K562 (cell line): ENCODE data around the gene DAZAP1. TPM values are rescaled to one million over a fixed set of nuclear protein-coding genes. Genes with fewer than 3 reads are reported as not detected.

Source experiments
- BRF1 ChIP-seq: IDR thresholded peaks from 3 replicates; pipeline ENCODE4 v1.6.1; 2011; ENCODE audit warnings: borderline replicate concordance, mild to moderate bottlenecking; ENCODE audit not compliant: insufficient read length; ENCODE audit errors: extremely low read depth
- CHCHD3 ChIP-seq: fragments of 250-450 bp; sonication (Bioruptor Pico); IDR thresholded peaks from 2 replicates; pipeline ENCODE4 v2.1.2; 2022; ENCODE audit warnings: mild to moderate bottlenecking
- DMBX1 ChIP-seq: fragments of 250-450 bp; sonication (Bioruptor Pico); IDR thresholded peaks from 2 replicates; pipeline ENCODE4 v1.8.0; 2022; ENCODE audit warnings: inconsistent platforms, mild to moderate bottlenecking, moderate library complexity, borderline replicate concordance
- E2F3 ChIP-seq: fragments of 250-450 bp; sonication (Bioruptor Pico); IDR thresholded peaks from 2 replicates; pipeline ENCODE4 v1.4.0; 2020; ENCODE audit warnings: mild to moderate bottlenecking
- HINFP ChIP-seq: fragments of 450-650 bp; conservative IDR thresholded peaks from 2 replicates; pipeline ENCODE4 v1.6.1; 2016; ENCODE audit warnings: missing genetic modification characterization, low read depth, mild to moderate bottlenecking, control low read depth, missing compliant biosample characterization
- IFI16 ChIP-seq: fragments of 250-450 bp; sonication (Bioruptor Pico); IDR thresholded peaks from 2 replicates; pipeline ENCODE4 v2.1.2; 2022; ENCODE audit warnings: mild to moderate bottlenecking, inconsistent platforms
- NBN ChIP-seq: fragments of 450-650 bp; IDR thresholded peaks from 2 replicates; pipeline ENCODE4 v1.6.1; 2016; ENCODE audit warnings: low read depth, mild to moderate bottlenecking
- NCOR1 ChIP-seq: fragments of 450-650 bp; IDR thresholded peaks from 2 replicates; pipeline ENCODE4 v1.6.1; 2016; ENCODE audit warnings: mild to moderate bottlenecking, moderate library complexity
- NELFE ChIP-seq: IDR thresholded peaks from 2 replicates; pipeline ENCODE4 v1.6.1; 2011; ENCODE audit warnings: mild to moderate bottlenecking; ENCODE audit not compliant: insufficient read depth, insufficient read length
- PHF8 ChIP-seq: fragments of 200-600 bp; sonication (generic); IDR thresholded peaks from 2 replicates; pipeline ENCODE4 v1.6.1; 2012; ENCODE audit warnings: mixed run types, mild to moderate bottlenecking, inconsistent platforms, low read length, moderate library complexity, borderline replicate concordance
- PPARD ChIP-seq: fragments of 250-450 bp; sonication (Bioruptor Pico); IDR thresholded peaks from 2 replicates; pipeline ENCODE4 v1.8.0; 2022; ENCODE audit warnings: inconsistent platforms, mild to moderate bottlenecking, moderate library complexity
- SRSF1 ChIP-seq: fragments of 200-400 bp; formaldehyde crosslinking; IDR thresholded peaks from 2 replicates; pipeline ENCODE4 v1.6.1; 2017; ENCODE audit warnings: mild to moderate bottlenecking, low read depth, low read length, moderate library complexity
- TEAD4 ChIP-seq, 2 experiments: sonication (generic) in 1 of 2; formaldehyde crosslinking in 1 of 2; IDR thresholded peaks; 2 replicates each; pipeline versions ENCODE4 v1.6.1 to v1.8.0; 2012 to 2022; ENCODE audit warnings: borderline replicate concordance in 1 of 2, inconsistent platforms in 1 of 2, low read length in 1 of 2, mild to moderate bottlenecking in 1 of 2, missing genetic modification reagents in 1 of 2
- TSC22D4 ChIP-seq: fragments of 450-650 bp; IDR thresholded peaks from 2 replicates; pipeline ENCODE4 v1.6.1; 2016; ENCODE audit warnings: missing genetic modification characterization, missing biosample characterization, control low read depth
- YBX1 ChIP-seq: fragments of 450-650 bp; IDR thresholded peaks from 2 replicates; pipeline ENCODE4 v1.7.1; 2016; ENCODE audit warnings: mild to moderate bottlenecking
- ZNF140 ChIP-seq: fragments of 250-450 bp; sonication (Bioruptor Pico); IDR thresholded peaks from 2 replicates; pipeline ENCODE4 v1.8.0; 2021; ENCODE audit warnings: moderate library complexity, mild to moderate bottlenecking, inconsistent platforms
- ZNF165 ChIP-seq: fragments of 250-450 bp; sonication (Bioruptor Pico); IDR thresholded peaks from 2 replicates; pipeline ENCODE4 v1.4.0; 2020; ENCODE audit warnings: borderline replicate concordance
- ZNF384 ChIP-seq: IDR thresholded peaks from 2 replicates; pipeline ENCODE4 v1.6.1; 2012; ENCODE audit warnings: low read depth, low read length, improper control_type of control experiment
- ZNF589 ChIP-seq: fragments of 200-800 bp; sonication (Bioruptor generic); IDR thresholded peaks from 2 replicates; pipeline ENCODE4 v1.6.1; 2016; ENCODE audit warnings: low read depth, missing genetic modification characterization, missing compliant biosample characterization
- polyA plus RNA-seq, 8 experiments: library from polyadenylated mRNA; depleted of rRNA in 4 of 8; stranded (reverse) in 5 of 8; unstranded in 3 of 8; fragments of >200 nt; fragmentation: Nextera tagmentation in 2 of 8; fragmentation: Illumina TruSeq in 1 of 8; extraction: Ambion mirVana in 2 of 8; extraction: Trizol in 1 of 8; gene quantifications; 2 replicates each; pipeline versions ENCODE4 v1.2.1 to v1.2.3, GENCODE V29; 2011 to 2014; ENCODE audit warnings: inconsistent platforms in 1 of 8, missing spikeins in 1 of 8
- total RNA-seq, 7 experiments: library from RNA; depleted of rRNA in 6 of 7; stranded (reverse); fragments of >200 nt in 6 of 7; fragmentation: Illumina TruSeq in 2 of 7; extraction: Trizol in 2 of 7; gene quantifications; 2 replicates each; pipeline versions ENCODE4 v1.2.1 to v1.2.3, GENCODE V29; 2011 to 2021; ENCODE audit warnings: low replicate concordance in 1 of 7
- TF ChIP-seq, protein P1 (sequence below): IDR thresholded peaks from 2 replicates; pipeline ENCODE4 v1.6.1; 2011; ENCODE audit warnings: borderline replicate concordance, low read depth, mild to moderate bottlenecking, moderate library complexity, low read length; ENCODE audit not compliant: insufficient read depth, poor library complexity, severe bottlenecking
- TF ChIP-seq, protein P2 (sequence below): fragments of 250-450 bp; sonication (Bioruptor Pico); IDR thresholded peaks from 2 replicates; pipeline ENCODE4 v1.5.0; 2021; ENCODE audit warnings: mild to moderate bottlenecking, borderline replicate concordance

DAZAP1 gene
- total and polyA plus RNA-seq, 9 of the 15 experiments (the other 6 are each of a cell fraction or from before 2014, with no cell fraction given): 10.8 to 289 (median 142) TPM

DNA sequence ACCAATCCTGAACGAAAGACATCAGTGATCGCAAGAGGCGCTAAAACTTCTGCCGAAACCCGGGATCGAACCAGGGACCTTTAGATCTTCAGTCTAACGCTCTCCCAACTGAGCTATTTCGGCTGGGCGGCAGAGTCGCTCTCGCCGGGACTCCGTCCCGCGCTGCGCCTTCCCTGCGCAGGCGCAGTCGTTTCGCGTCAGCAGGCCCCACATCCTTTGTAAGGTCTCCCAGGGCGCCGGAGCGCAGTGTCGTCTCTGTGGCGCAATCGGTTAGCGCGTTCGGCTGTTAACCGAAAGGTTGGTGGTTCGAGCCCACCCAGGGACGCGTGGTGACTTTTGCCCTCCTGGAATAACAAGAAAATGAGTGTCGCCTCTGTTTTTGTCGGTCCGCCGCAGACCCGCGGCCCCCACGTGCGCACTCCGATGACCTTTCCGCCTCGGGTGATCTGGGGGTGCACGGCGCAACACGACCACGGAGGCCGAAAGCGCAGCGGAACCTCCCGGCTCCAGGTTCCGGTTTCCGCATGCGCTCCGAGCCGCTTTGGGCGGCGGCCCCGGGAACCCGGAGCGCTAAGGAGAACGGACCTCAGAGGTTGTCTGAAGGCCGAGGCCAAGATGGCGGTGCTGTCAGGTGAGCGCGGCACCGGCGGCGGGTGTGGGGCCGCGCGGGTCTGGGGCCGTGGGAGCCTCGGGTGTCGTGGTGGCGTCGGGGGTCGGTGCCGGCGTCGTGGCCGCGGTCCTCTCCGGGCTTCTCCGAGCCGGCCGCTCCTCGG is 23.9 kb upstream of the DAZAP1 start, which contains the start of gene NDUFS7 (continued):
- TF ChIP-seq, protein P1, sequence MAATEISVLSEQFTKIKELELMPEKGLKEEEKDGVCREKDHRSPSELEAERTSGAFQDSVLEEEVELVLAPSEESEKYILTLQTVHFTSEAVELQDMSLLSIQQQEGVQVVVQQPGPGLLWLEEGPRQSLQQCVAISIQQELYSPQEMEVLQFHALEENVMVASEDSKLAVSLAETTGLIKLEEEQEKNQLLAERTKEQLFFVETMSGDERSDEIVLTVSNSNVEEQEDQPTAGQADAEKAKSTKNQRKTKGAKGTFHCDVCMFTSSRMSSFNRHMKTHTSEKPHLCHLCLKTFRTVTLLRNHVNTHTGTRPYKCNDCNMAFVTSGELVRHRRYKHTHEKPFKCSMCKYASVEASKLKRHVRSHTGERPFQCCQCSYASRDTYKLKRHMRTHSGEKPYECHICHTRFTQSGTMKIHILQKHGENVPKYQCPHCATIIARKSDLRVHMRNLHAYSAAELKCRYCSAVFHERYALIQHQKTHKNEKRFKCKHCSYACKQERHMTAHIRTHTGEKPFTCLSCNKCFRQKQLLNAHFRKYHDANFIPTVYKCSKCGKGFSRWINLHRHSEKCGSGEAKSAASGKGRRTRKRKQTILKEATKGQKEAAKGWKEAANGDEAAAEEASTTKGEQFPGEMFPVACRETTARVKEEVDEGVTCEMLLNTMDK: no peak
- TF ChIP-seq NBN (peak; percentile 97), PHF8 (peak; percentile 89; the same call in 1 of the 2 replicates), TSC22D4 (tag) (no peak), ZNF140 (CRISPR knock-in tag) (no peak), NELFE (no peak), DMBX1 (CRISPR knock-in tag) (peak; percentile 84), NCOR1 (peak; percentile 77), IFI16 (no peak), ZNF589 (CRISPR knock-in tag) (no peak), E2F3 (CRISPR knock-in tag) (no peak), CHCHD3 (CRISPR knock-in tag) (peak; percentile 65; the same call in 1 of the 2 replicates), BRF1 (peak; percentile 95), TEAD4 (IDR thresholded peaks at IDR 0.05; ENCODE audit: low read length) (peak; percentile 83), TEAD4 (CRISPR knock-in tag; IDR thresholded peaks at IDR 0.05; ENCODE audit: borderline replicate concordance) (peak; percentile 83), SRSF1 (peak; percentile 77; the same call in 1 of the 2 replicates), ZNF165 (CRISPR knock-in tag) (no peak; the same call in 1 of the 2 replicates), PPARD (CRISPR knock-in tag) (no peak), ZNF384 (peak; percentile 59), HINFP (tag) (no peak), YBX1 (no peak)
- TF ChIP-seq, protein P2, sequence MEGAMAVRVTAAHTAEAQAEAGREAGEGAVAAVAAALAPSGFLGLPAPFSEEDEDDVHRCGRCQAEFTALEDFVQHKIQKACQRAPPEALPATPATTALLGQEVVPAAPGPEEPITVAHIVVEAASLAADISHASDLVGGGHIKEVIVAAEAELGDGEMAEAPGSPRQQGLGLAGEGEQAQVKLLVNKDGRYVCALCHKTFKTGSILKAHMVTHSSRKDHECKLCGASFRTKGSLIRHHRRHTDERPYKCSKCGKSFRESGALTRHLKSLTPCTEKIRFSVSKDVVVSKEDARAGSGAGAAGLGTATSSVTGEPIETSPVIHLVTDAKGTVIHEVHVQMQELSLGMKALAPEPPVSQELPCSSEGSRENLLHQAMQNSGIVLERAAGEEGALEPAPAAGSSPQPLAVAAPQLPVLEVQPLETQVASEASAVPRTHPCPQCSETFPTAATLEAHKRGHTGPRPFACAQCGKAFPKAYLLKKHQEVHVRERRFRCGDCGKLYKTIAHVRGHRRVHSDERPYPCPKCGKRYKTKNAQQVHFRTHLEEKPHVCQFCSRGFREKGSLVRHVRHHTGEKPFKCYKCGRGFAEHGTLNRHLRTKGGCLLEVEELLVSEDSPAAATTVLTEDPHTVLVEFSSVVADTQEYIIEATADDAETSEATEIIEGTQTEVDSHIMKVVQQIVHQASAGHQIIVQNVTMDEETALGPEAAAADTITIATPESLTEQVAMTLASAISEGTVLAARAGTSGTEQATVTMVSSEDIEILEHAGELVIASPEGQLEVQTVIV (CRISPR knock-in tag): no peak
